Sigmoid colon (tissue), 7 donors: ENCODE measurements around the gene ID1. TPM values are rescaled to one million over a fixed set of nuclear protein-coding genes. Genes with fewer than 3 reads are reported as not detected.

ENCODE experiments used
- DNase-seq: peaks from one replicate; pipeline ENCODE4 v3.0.0-alpha.2; 2019
- H3K27ac ChIP-seq, 4 donors: fragments of 200-600 bp; sonication (generic); one replicate each; pipeline ENCODE4 v1.5.1; 2016 to 2019; ENCODE audit warnings: mild to moderate bottlenecking in 1 of 4
- H3K27me3 ChIP-seq, 3 donors: fragments of 200-600 bp; sonication (generic); one replicate each; pipeline ENCODE4 v1.5.1; 2019; ENCODE audit warnings: mild to moderate bottlenecking in 1 of 3
- H3K36me3 ChIP-seq, 4 donors: fragments of 200-600 bp; sonication (generic); one replicate each; pipeline ENCODE4 v1.5.1; 2016 to 2019
- H3K4me1 ChIP-seq, 4 donors: fragments of 200-600 bp; sonication (generic); one replicate each; pipeline ENCODE4 v1.5.1; 2017 to 2019
- H3K4me3 ChIP-seq, 4 donors: fragments of 200-600 bp; sonication (generic); one replicate each; pipeline ENCODE4 v1.5.1; 2017 to 2019; ENCODE audit warnings: mild to moderate bottlenecking in 2 of 4, moderate library complexity in 1 of 4
- H3K9me3 ChIP-seq, 4 donors: fragments of 200-600 bp in 3 of 4; sonication (generic) in 3 of 4; one replicate each; pipeline versions ENCODE4 v1.5.1 to v1.6.1; 2013 to 2019
- CTCF ChIP-seq, 4 experiments: fragments of 450-650 bp in 3 of 4; fragments of 200-600 bp in 1 of 4; IDR thresholded peaks; one replicate each; pipeline ENCODE4 v1.5.1; 2016 to 2019; ENCODE audit warnings: antibody characterized with exemption in 4 of 4, mild to moderate bottlenecking in 3 of 4, moderate library complexity in 2 of 4
- EP300 ChIP-seq, 4 donors: sonication (generic); formaldehyde crosslinking; IDR thresholded peaks; one replicate each; pipeline ENCODE4 v1.6.1; 2017; ENCODE audit warnings: antibody characterized with exemption in 4 of 4
- POLR2A ChIP-seq, 2 donors: fragments of 450-650 bp; IDR thresholded peaks; one replicate each; pipeline ENCODE4 v1.6.1; 2016; ENCODE audit warnings: antibody characterized with exemption in 2 of 2, mild to moderate bottlenecking in 2 of 2, moderate library complexity in 2 of 2
- POLR2AphosphoS5 ChIP-seq, 4 donors: sonication (generic); formaldehyde crosslinking; IDR thresholded peaks; one replicate each; pipeline ENCODE4 v1.6.1; 2017; ENCODE audit warnings: antibody characterized with exemption in 4 of 4
- WGBS, 2 donors: extraction: QIAGEN DNeasy Blood & Tissue Kit; methylation state at CpG; one replicate each; pipeline ENCODE4 v1.1.7; 2013; 5-methylcytosine and 5-hydroxymethylcytosine counted together
- intact Hi-C: fragments of 100-400 bp; cut with DNase I; formaldehyde crosslinking; loops from one replicate; pipeline ENCODE4 v1.15.1; 2023
- polyA plus RNA-seq, 3 donors: library from polyadenylated mRNA; stranded (reverse); fragments of 200-250 nt; gene quantifications; one replicate each; pipeline ENCODE4 v1.2.3, GENCODE V29; 2013
- total RNA-seq, 4 donors: library from RNA; depleted of rRNA; stranded (reverse); fragments of >200 nt; gene quantifications; one replicate each; pipeline ENCODE4 v1.1.0, GENCODE V29; 2016
- donor health status: healthy with polysubstance abuse.
- donor health status: Bipolar disorder and iron deficiency.
- donor health status: healthy.

Gene ID1
- total and polyA plus RNA-seq, 7 donors, result 111 to 368 (median 230) TPM

GRCh38 chr20:31569163-31570020, 35.7 kb upstream of the ID1 start:
- no peaks in the 10 kb centered on the region for H3K27me3 ChIP-seq
- intact Hi-C loops, result loop anchor here (2.0 to 5.0 kb wide), 2 partner anchors 43 to 153 kb away; partner anchors contain the start of gene BCL2L1
- H3K9me3 ChIP-seq, result no peaks in the 10 kb centered on the region
- peaks cover 0 to 26% (median 16%) of the 10 kb centered on the region in 4 donors for H3K4me1 ChIP-seq
- 33 to 47% methylated on average over 10 of the region's 10 CpGs for WGBS, 2 donors
- TF ChIP-seq POLR2A (IDR thresholded peaks at IDR 0.05) (no peak), POLR2AphosphoS5 (IDR thresholded peaks at IDR 0.05) (peak in 1 of 4 donors; percentile 14), EP300 (IDR thresholded peaks at IDR 0.05) (no peak), CTCF (IDR thresholded peaks at IDR 0.05) (peak; percentile 45 to 89 (median 72))
- H3K36me3 ChIP-seq, result peaks cover 0 to 40% (median 5%) of the 10 kb centered on the region in 4 donors
- H3K4me3 ChIP-seq, result no peak overlapping the region
- peak; percentile 70 for DNase-seq
- peak overlapping the region; percentile 90 to 95 (median 92) for H3K27ac ChIP-seq

GRCh38 chr20:31570021-31570463, 35.0 kb upstream of the ID1 start:
- TF ChIP-seq EP300 (IDR thresholded peaks at IDR 0.05) (no peak), CTCF (IDR thresholded peaks at IDR 0.05) (no peak), POLR2A (IDR thresholded peaks at IDR 0.05) (no peak), POLR2AphosphoS5 (IDR thresholded peaks at IDR 0.05) (no peak)
- H3K9me3 ChIP-seq, result no peaks in the 10 kb centered on the region
- peaks cover 0 to 34% (median 4%) of the 10 kb centered on the region in 4 donors for H3K36me3 ChIP-seq
- peak; percentile 65 for DNase-seq
- peak overlapping the region; percentile 90 to 95 (median 92) for H3K27ac ChIP-seq
- WGBS, 2 donors, result 58 to 82% methylated on average over 8 of the region's 8 CpGs
- intact Hi-C loops, result loop anchor here (5.0 kb wide), 1 partner anchor 152 kb away; the partner anchor contains the start of gene BCL2L1
- peaks cover 0 to 26% (median 16%) of the 10 kb centered on the region in 4 donors for H3K4me1 ChIP-seq
- no peak overlapping the region for H3K4me3 ChIP-seq
- no peaks in the 10 kb centered on the region for H3K27me3 ChIP-seq

- DNase-seq, result peak; percentile 76
- H3K27ac ChIP-seq, result peak overlapping the region; percentile 90 to 95 (median 92)
- no peaks in the 10 kb centered on the region for H3K27me3 ChIP-seq
- intact Hi-C loops, result loop anchor here (5.0 kb wide), 1 partner anchor 151 kb away; the partner anchor contains the start of gene BCL2L1
- WGBS, 2 donors, result 69 to 88% methylated on average over 25 of the region's 25 CpGs
- no peak overlapping the region for H3K4me3 ChIP-seq
- no peaks in the 10 kb centered on the region for H3K9me3 ChIP-seq
- TF ChIP-seq CTCF (IDR thresholded peaks at IDR 0.05) (no peak), EP300 (IDR thresholded peaks at IDR 0.05) (no peak), POLR2AphosphoS5 (IDR thresholded peaks at IDR 0.05) (peak in 3 of 4 donors; percentile 30 to 49 (median 39))
- H3K4me1 ChIP-seq, result peaks cover 0 to 26% (median 16%) of the 10 kb centered on the region in 4 donors
- H3K36me3 ChIP-seq, result peaks cover 0 to 28% (median 1%) of the 10 kb centered on the region in 4 donors
Measured at GRCh38 chr20:31570735-31571617, 34.1 kb upstream of the ID1 start.

- H3K4me3 ChIP-seq, result peak overlapping the region; percentile 43 to 72 (median 58)
- no peaks in the 10 kb centered on the region for H3K9me3 ChIP-seq
- H3K36me3 ChIP-seq, result peaks cover 0 to 16% (median 0%) of the 10 kb centered on the region in 4 donors
- intact Hi-C loops, result loop anchor here (5.0 kb wide), 1 partner anchor 150 kb away; the partner anchor contains the start of gene BCL2L1
- peak overlapping the region; percentile 90 to 95 (median 92) for H3K27ac ChIP-seq
- no peaks in the 10 kb centered on the region for H3K27me3 ChIP-seq
- TF ChIP-seq EP300 (IDR thresholded peaks at IDR 0.05) (no peak), POLR2AphosphoS5 (IDR thresholded peaks at IDR 0.05) (no peak), CTCF (IDR thresholded peaks at IDR 0.05) (no peak)
- H3K4me1 ChIP-seq, result peaks cover 0 to 26% (median 16%) of the 10 kb centered on the region in 4 donors
- 25 to 30% methylated on average over 17 of the region's 17 CpGs for WGBS, 2 donors
- no peak for DNase-seq
Measured at GRCh38 chr20:31572042-31572700, 32.9 kb upstream of the ID1 start.
